ENCODE measurements around the gene S100A10. TPM values are rescaled to one million over a fixed set of nuclear protein-coding genes. Genes with fewer than 3 reads are reported as not detected.

S100A10 gene
- polyA plus RNA-seq, 1 donor from 2014 or later: 24.5 TPM

DNA sequence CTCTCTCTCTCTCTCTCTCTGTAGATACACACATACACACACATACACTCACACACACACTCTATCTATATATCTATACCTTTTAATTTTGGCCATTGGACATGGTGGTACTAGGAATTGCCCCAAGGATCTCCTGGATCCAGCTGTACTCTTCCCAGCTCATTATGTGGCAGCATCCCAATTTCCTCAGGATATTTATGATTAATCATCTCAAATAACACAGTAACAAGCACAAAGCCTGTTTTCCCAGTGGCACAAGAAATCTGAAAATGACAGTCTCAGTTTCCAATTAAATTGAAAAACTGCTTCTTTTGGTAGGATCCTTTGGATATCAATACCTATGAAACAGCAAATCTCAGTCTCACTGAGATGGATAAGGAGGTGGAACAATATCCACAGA is 27.6 kb downstream of the S100A10 start:
- H2AFZ ChIP-seq (ENCODE audit: low read depth, low read length): no peak overlapping the region
- H3K27me3 ChIP-seq (ENCODE audit: insufficient read depth, low read depth, low read length): no peaks in the 10 kb centered on the region
- H3K9me3 ChIP-seq (ENCODE audit: low read length): no peaks in the 10 kb centered on the region
- H3K9ac ChIP-seq (ENCODE audit: low read length): no peak overlapping the region
- no peaks in the 10 kb centered on the region for H3K79me2 ChIP-seq (replicated peaks; ENCODE audit: insufficient read depth, low read length)
- H3K36me3 ChIP-seq (ENCODE audit: insufficient read depth, low read length): no peaks in the 10 kb centered on the region
- no peak overlapping the region for H3K4me3 ChIP-seq (ENCODE audit: low read length)
- H3K9me2 ChIP-seq (ENCODE audit: insufficient read depth, low read length): no peaks in the 10 kb centered on the region
- H3K27ac ChIP-seq (ENCODE audit: low read length): no peak overlapping the region
- no peaks in the 10 kb centered on the region for H3F3A ChIP-seq (ENCODE audit: insufficient read depth, low read length, poor library complexity, severe bottlenecking)
- H4K20me1 ChIP-seq (ENCODE audit: insufficient read depth): no peaks in the 10 kb centered on the region
- TF ChIP-seq EP300 (conservative IDR thresholded peaks at IDR 0.05; ENCODE audit: poor library complexity, severe bottlenecking) (no peak), CTCF (IDR thresholded peaks at IDR 0.05; ENCODE audit: poor library complexity, severe bottlenecking) (no peak), MXI1 (conservative IDR thresholded peaks at IDR 0.05; ENCODE audit: poor library complexity, severe bottlenecking) (no peak), POLR2AphosphoS5 (IDR thresholded peaks at IDR 0.05) (no peak), REST (IDR thresholded peaks at IDR 0.05; ENCODE audit: borderline replicate concordance) (no peak), RAD21 (conservative IDR thresholded peaks at IDR 0.05) (no peak), TAF1 (IDR thresholded peaks at IDR 0.05; ENCODE audit: low read depth) (no peak), SMC3 (conservative IDR thresholded peaks at IDR 0.05; ENCODE audit: poor library complexity) (no peak), EZH2 (IDR thresholded peaks at IDR 0.05; ENCODE audit: borderline replicate concordance, insufficient read depth, low read length, poor library complexity, severe bottlenecking) (no peak)
- no peak overlapping the region for H3K4me2 ChIP-seq (ENCODE audit: low read length)

GRCh38 chr1:151964510-151964909 is 29.1 kb downstream of the S100A10 start:
- Histone ChIP-seq H3K9me3 (ENCODE audit: low read length) (no peaks in the 10 kb centered on the region), H3F3A (ENCODE audit: insufficient read depth, low read length, poor library complexity, severe bottlenecking) (no peaks in the 10 kb centered on the region), H3K36me3 (ENCODE audit: insufficient read depth, low read length) (no peaks in the 10 kb centered on the region), H3K27me3 (ENCODE audit: insufficient read depth, low read depth, low read length) (no peaks in the 10 kb centered on the region), H3K9me2 (ENCODE audit: insufficient read depth, low read length) (no peaks in the 10 kb centered on the region), H3K27ac (ENCODE audit: low read length) (no peak overlapping the region), H3K79me2 (replicated peaks; ENCODE audit: insufficient read depth, low read length) (no peaks in the 10 kb centered on the region), H3K4me2 (ENCODE audit: low read length) (no peak overlapping the region), H3K9ac (ENCODE audit: low read length) (no peak overlapping the region), H2AFZ (ENCODE audit: low read depth, low read length) (no peak overlapping the region), H3K4me3 (ENCODE audit: low read length) (no peak overlapping the region), H4K20me1 (ENCODE audit: insufficient read depth) (no peaks in the 10 kb centered on the region)
- TF ChIP-seq EZH2 (IDR thresholded peaks at IDR 0.05; ENCODE audit: borderline replicate concordance, insufficient read depth, low read length, poor library complexity, severe bottlenecking) (no peak), EP300 (conservative IDR thresholded peaks at IDR 0.05; ENCODE audit: poor library complexity, severe bottlenecking) (no peak), POLR2AphosphoS5 (IDR thresholded peaks at IDR 0.05) (no peak), REST (IDR thresholded peaks at IDR 0.05; ENCODE audit: borderline replicate concordance) (no peak)
